IPS DF 4.7 (cell line): ENCODE measurements around the gene LMNTD1.
"Not testable (repeated sequence)": the region's sequence is repeated elsewhere in the genome, so short reads cannot be mapped to it uniquely, and the experiment has no call there.

Experiments
- DNase-seq: peaks from one replicate; pipeline ENCODE4 v3.0.0-alpha.2; 2013; ENCODE audit warnings: low spot score; ENCODE audit errors: extremely low read depth

Gene LMNTD1

GRCh38 chr12:25433581-25434325 is 119.3 kb downstream of the LMNTD1 start:
- DNase-seq: no peak

- no peak for DNase-seq
Observed at GRCh38 chr12:25433024-25433423, 120.1 kb downstream of the LMNTD1 start.

DNA sequence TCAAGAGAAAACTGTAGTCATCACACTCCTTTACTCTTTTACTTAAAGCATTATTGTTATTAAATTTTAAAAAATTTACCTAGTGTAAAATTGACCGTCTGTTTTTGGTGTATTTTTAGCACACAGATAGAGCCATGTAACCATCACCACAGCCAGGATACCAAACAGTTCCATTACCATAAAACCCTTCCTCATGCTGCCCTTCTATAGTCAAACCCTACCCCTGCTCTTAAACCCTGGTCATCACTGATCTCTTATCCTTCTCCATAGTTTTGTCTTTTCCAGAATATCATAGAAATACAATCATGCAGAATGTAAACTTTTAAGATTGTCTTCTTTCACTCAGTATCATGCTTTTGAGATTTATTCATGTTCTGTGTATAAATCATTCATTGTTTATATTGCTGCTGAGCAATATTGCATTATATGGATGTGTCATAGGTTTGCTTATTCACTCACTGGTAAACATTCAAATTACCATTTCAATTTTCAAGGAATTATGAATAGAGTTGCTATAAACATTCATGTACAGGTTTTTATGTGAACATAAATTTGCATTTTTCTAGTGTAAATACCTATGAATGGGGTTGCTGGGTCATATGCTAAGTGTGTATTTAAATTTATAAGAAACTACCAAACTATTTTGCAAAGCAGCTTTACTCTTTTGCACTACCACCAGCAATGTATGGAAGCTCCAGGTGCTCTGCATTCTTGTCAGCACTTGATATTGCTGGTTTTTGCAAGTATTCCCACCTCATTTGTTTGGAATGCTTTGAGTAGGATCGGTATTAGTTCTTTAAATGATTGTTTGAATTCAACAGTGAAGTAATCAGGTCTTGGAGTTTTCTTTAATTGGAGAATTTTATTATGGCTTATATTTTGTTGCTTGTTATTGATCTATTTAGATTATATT is 125.5 kb downstream of the LMNTD1 start:
- DNase-seq: no peak

DNA sequence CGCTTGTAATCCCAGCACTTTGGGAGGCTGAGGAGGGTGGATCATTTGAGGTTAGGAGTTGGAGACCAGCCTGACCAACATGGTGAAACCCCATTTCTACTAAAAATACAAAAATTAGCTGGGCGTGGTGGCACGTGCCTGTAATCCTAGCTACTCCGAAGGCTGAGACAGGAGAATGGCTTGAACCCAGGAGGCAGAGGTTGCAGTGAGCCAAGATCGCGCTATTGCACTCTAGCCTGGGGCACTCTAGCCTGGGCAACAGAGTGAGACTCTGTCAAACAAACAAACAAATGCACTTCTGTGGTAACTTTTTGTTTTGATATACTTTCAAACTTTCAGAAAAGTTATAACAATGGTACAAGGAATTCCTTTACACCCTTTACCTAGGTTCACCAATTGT is 126.3 kb downstream of the LMNTD1 start:
- DNase-seq: not testable (repeated sequence)
